HL-60 (cell line): Measurements from ENCODE around the gene GALNT17.

ENCODE experiments used
- DNase-seq, 2 experiments: peaks; one replicate each; pipeline ENCODE4 v3.0.0-alpha.2; 2010 to 2020; ENCODE audit warnings: low read depth in 1 of 2, low spot score in 1 of 2
- H3K27ac ChIP-seq: fragments of 250-450 bp; sonication (Bioruptor Pico); replicated peaks from 2 replicates; pipeline ENCODE4 v1.5.1; 2020; ENCODE audit warnings: mild to moderate bottlenecking, moderate library complexity
- H3K27me3 ChIP-seq: fragments of 250-450 bp; sonication (Bioruptor Pico); 2 replicates; pipeline ENCODE4 v1.5.1; 2021; ENCODE audit warnings: mild to moderate bottlenecking, moderate library complexity; ENCODE audit not compliant: insufficient read depth, poor library complexity, severe bottlenecking
- H3K4me3 ChIP-seq: replicated peaks from 2 replicates; pipeline ENCODE4 v1.5.1; 2011; ENCODE audit warnings: mild to moderate bottlenecking, control low read depth, low read length; ENCODE audit not compliant: insufficient read depth
- CTCF ChIP-seq: IDR thresholded peaks from one replicate; pipeline ENCODE4 v1.5.1; 2011; ENCODE audit warnings: low read length, control low read depth, inconsistent platforms; ENCODE audit not compliant: insufficient read depth
- GABPA ChIP-seq: IDR thresholded peaks from 2 replicates; pipeline ENCODE4 v1.6.1; 2012; ENCODE audit warnings: low read depth
- POLR2AphosphoS5 ChIP-seq: IDR thresholded peaks from 2 replicates; pipeline ENCODE4 v1.6.1; 2012; ENCODE audit warnings: low read depth
- REST ChIP-seq: IDR thresholded peaks from 2 replicates; pipeline ENCODE4 v1.6.1; 2012; ENCODE audit warnings: low read depth; ENCODE audit not compliant: insufficient replicate concordance
- SPI1 ChIP-seq: IDR thresholded peaks from 2 replicates; pipeline ENCODE4 v1.6.1; 2012; ENCODE audit warnings: low read depth, mild to moderate bottlenecking, borderline replicate concordance

GALNT17 gene

GRCh38 chr7:71137479-71137878, 5.5 kb downstream of the GALNT17 start:
- TF ChIP-seq SPI1 (no peak), REST (no peak), GABPA (no peak), CTCF (no peak), POLR2AphosphoS5 (no peak)
- Histone ChIP-seq H3K27ac (no peak overlapping the region), H3K4me3 (no peak overlapping the region), H3K27me3 (peaks cover 8% of the 10 kb centered on the region)
- DNase-seq = no peak

GRCh38 chr7:71140264-71140663, 8.3 kb downstream of the GALNT17 start:
- no peak for DNase-seq
- Histone ChIP-seq H3K27me3 (no peaks in the 10 kb centered on the region), H3K4me3 (no peak overlapping the region), H3K27ac (no peak overlapping the region)
- TF ChIP-seq CTCF = no peak
- no peak for TF ChIP-seq GABPA
- TF ChIP-seq POLR2AphosphoS5 = no peak

GRCh38 chr7:71144963-71145362, 13.0 kb downstream of the GALNT17 start:
- no peaks in the 10 kb centered on the region for H3K27me3 ChIP-seq
- TF ChIP-seq POLR2AphosphoS5 = no peak
- TF ChIP-seq CTCF = no peak
- TF ChIP-seq REST = no peak
- TF ChIP-seq GABPA = no peak
- no peak for TF ChIP-seq SPI1
- H3K27ac ChIP-seq = no peak overlapping the region
- H3K4me3 ChIP-seq = no peak overlapping the region
- no peak for DNase-seq

GRCh38 chr7:71145906-71146901, 14.3 kb downstream of the GALNT17 start:
- DNase-seq = no peak
- Histone ChIP-seq H3K27me3 (no peaks in the 10 kb centered on the region), H3K4me3 (no peak overlapping the region), H3K27ac (no peak overlapping the region)
- TF ChIP-seq SPI1 = no peak
- no peak for TF ChIP-seq GABPA
- no peak for TF ChIP-seq REST
- no peak for TF ChIP-seq POLR2AphosphoS5
- no peak for TF ChIP-seq CTCF
